Measurements from ENCODE around the gene PARVB.

PARVB gene

DNA sequence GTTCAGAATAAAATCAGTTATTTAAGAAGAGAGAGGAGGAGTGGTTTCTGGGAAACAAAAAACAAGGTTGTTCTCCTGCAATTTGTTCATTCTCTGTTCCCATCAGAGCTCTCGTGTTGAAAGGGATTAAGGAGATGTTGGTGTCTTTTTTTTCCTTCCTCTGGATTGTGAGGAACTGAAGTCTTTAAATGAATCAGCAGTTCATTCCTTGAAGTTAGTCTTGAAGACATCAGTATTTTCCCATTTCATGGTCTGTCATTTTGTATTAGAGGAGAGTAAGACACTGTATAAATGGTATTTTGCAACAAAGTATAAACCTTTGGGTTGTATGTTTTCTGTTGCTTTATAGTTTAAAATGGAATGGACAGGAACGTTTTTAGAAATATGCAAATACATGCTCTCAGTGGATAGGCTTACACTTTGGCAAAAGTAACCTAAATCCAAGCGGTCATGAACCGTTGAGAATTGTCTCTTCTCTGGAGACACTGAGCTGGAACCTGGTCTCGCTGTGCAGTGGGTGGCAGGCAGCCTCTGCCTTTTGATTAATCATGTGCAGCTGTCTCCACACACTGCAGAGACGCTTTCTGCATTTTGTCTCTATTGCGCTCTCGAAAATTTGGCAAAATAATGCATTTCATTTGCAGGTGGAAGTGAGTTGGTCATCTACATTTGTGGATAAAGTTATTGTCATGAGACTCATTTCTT is 35.8 kb upstream of the PARVB start:
- H4K8ac ChIP-seq (ENCODE audit: low read depth, low read length) = no peak overlapping the region
- no peak overlapping the region for H2BK15ac ChIP-seq (ENCODE audit: low read length)
- no peak overlapping the region for H2BK12ac ChIP-seq (ENCODE audit: low read length)
- no peak overlapping the region for H3K27ac ChIP-seq (replicated peaks; ENCODE audit: low read length)
- no peak overlapping the region for H3K23ac ChIP-seq (ENCODE audit: low read depth, low read length, poor library complexity)
- H3K36me3 ChIP-seq (replicated peaks in 1 of 2; ENCODE audit: control insufficient read depth in 2 of 2, insufficient read depth in 2 of 2, low read length in 2 of 2) = peaks cover 33 to 92% of the 10 kb centered on the region in 2 donors
- H3K4me2 ChIP-seq (ENCODE audit: insufficient read depth, low read length, poor library complexity, severe bottlenecking) = no peak overlapping the region
- H3K9ac ChIP-seq (ENCODE audit: low read depth, low read length, poor library complexity) = no peak overlapping the region
- H3K4me1 ChIP-seq (ENCODE audit: control insufficient read depth in 2 of 2, insufficient read depth in 1 of 2, low read depth in 1 of 2, low read length in 2 of 2) = no peaks in the 10 kb centered on the region
- DNase-seq (ENCODE audit: low spot score) = no peak
- no peaks in the 10 kb centered on the region for H3K27me3 ChIP-seq (ENCODE audit: control insufficient read depth in 3 of 3, insufficient read depth in 3 of 3, low read depth in 1 of 3, low read length in 3 of 3)
- H2AK5ac ChIP-seq (ENCODE audit: low read depth, low read length) = no peak overlapping the region
- no peak overlapping the region for H2BK5ac ChIP-seq (ENCODE audit: low read length)
- no peak overlapping the region for H3K18ac ChIP-seq (ENCODE audit: low read length)
- no peak overlapping the region for H4K91ac ChIP-seq (ENCODE audit: low read depth, low read length, poor library complexity)
- H2AFZ ChIP-seq (ENCODE audit: low read length) = no peak overlapping the region
- H2BK120ac ChIP-seq (ENCODE audit: low read depth, low read length) = no peak overlapping the region
- peaks cover 2% of the 10 kb centered on the region for H3K79me1 ChIP-seq (ENCODE audit: low read depth, low read length)
- H3K9me3 ChIP-seq (replicated peaks in 1 of 2; ENCODE audit: control insufficient read depth in 2 of 2, insufficient read depth in 1 of 2, low read depth in 1 of 2, low read length in 2 of 2) = no peaks in the 10 kb centered on the region
- no CpG with 5 or more reads among the region's 8 CpGs for WGBS, 2 donors (ENCODE audit: extremely low coverage in 2 of 2, insufficient read length in 2 of 2, insufficient replicate concordance in 1 of 2)
- no peak overlapping the region for H3K4ac ChIP-seq (ENCODE audit: low read length)
- no peak overlapping the region for H3K4me3 ChIP-seq (ENCODE audit: low read length in 2 of 2)
- H3K14ac ChIP-seq (ENCODE audit: low read length) = no peak overlapping the region

DNA sequence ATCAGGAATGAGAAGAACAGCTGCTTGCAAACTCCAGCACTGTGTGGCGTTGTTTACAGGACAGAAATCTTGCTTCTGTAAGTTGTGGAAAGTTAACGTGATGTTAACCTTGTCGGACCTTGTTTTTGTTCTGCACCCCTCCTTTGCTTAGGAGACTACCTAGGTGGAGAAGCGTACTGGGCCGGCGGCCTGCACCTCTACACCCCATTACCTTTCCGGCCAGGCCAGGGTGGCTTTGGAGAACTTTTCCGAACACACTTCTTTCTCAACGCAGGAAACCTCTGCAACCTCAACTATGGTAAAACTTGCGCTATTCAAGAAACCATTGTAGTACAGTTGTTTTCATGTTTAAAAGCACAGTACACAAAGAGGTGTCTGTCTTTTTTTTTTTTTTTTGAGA is 35.1 kb upstream of the PARVB start:
- Histone ChIP-seq H4K91ac (ENCODE audit: low read depth, low read length, poor library complexity) (no peak overlapping the region), H2BK5ac (ENCODE audit: low read length) (no peak overlapping the region), H2AFZ (ENCODE audit: low read length) (no peak overlapping the region), H3K27me3 (ENCODE audit: control insufficient read depth in 3 of 3, insufficient read depth in 3 of 3, low read depth in 1 of 3, low read length in 3 of 3) (no peaks in the 10 kb centered on the region), H2BK15ac (ENCODE audit: low read length) (no peak overlapping the region), H2AK5ac (ENCODE audit: low read depth, low read length) (no peak overlapping the region), H3K9me3 (replicated peaks in 1 of 2; ENCODE audit: control insufficient read depth in 2 of 2, insufficient read depth in 1 of 2, low read depth in 1 of 2, low read length in 2 of 2) (no peaks in the 10 kb centered on the region), H3K23ac (ENCODE audit: low read depth, low read length, poor library complexity) (no peak overlapping the region), H3K4ac (ENCODE audit: low read length) (no peak overlapping the region), H3K27ac (replicated peaks; ENCODE audit: low read length) (no peak overlapping the region), H3K4me2 (ENCODE audit: insufficient read depth, low read length, poor library complexity, severe bottlenecking) (no peak overlapping the region), H3K18ac (ENCODE audit: low read length) (no peak overlapping the region), H3K9ac (ENCODE audit: low read depth, low read length, poor library complexity) (no peak overlapping the region), H3K4me1 (ENCODE audit: control insufficient read depth in 2 of 2, insufficient read depth in 1 of 2, low read depth in 1 of 2, low read length in 2 of 2) (no peaks in the 10 kb centered on the region), H3K36me3 (replicated peaks in 1 of 2; ENCODE audit: control insufficient read depth in 2 of 2, insufficient read depth in 2 of 2, low read length in 2 of 2) (peaks cover 28 to 92% of the 10 kb centered on the region in 2 donors), H3K4me3 (ENCODE audit: low read length in 2 of 2) (no peak overlapping the region), H3K14ac (ENCODE audit: low read length) (no peak overlapping the region), H4K8ac (ENCODE audit: low read depth, low read length) (no peak overlapping the region), H3K79me1 (ENCODE audit: low read depth, low read length) (no peaks in the 10 kb centered on the region), H2BK120ac (ENCODE audit: low read depth, low read length) (no peak overlapping the region), H2BK12ac (ENCODE audit: low read length) (no peak overlapping the region)
- no CpG with 5 or more reads among the region's 10 CpGs for WGBS, 2 donors (ENCODE audit: extremely low coverage in 2 of 2, insufficient read length in 2 of 2, insufficient replicate concordance in 1 of 2)
- DNase-seq (ENCODE audit: low spot score) = no peak

DNA sequence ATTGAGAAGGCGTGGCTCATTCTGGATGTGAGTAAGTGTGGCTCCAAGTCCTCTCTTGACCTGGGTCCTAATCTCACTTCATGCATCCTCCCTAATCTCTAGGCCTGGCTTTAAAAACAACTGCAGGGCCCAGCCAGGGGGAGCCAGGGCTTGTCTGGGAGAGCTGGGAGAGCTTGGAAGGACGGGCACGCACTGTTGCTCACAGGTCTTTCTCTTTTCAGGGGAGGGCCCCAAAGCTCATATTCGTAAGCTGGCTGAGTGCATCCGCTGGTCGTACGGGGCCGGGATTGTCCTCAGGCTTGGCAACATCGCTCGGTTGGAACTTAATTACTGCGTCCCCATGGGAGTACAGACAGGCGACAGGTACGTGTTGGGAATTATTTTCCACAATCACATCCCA is 34.1 kb upstream of the PARVB start:
- WGBS, 2 donors (ENCODE audit: extremely low coverage in 2 of 2, insufficient read length in 2 of 2, insufficient replicate concordance in 1 of 2) = no CpG with 5 or more reads among the region's 13 CpGs
- no peak overlapping the region for H4K91ac ChIP-seq (ENCODE audit: low read depth, low read length, poor library complexity)

DNA sequence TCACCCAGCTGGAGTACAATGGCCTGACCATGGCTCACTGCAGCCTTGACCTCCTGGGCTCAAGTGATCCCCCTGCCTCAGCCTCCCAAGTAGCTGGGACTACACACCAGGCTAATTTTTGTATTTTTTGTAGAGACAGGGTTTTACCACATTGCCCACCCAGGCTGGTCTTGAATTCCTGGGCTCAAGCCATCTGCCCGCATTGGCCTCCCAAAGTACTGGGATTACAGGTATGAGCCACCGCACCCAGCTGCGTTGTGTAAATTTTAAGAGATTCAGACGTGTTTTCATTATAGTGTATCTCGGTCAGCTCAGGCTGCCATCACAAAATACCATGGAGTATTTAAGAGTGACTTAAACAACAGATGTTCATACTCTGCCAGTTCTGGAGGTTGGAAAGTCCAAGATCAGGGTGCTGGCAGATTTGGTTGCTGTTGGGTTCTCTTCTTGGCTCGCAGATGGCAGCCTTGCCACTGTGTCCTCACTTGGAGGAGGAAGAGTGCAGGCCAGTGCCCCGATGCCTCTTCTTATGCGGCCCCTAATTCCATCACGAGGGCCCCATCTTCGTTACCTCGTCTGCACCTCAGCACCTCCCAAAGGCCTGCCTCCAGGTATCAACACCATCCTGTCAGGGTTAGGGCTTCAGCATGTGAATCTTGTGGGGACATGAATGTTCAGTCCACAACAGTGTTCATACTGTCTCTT is 32.6 kb upstream of the PARVB start:
- H3K27me3 ChIP-seq (ENCODE audit: control insufficient read depth in 3 of 3, insufficient read depth in 3 of 3, low read depth in 1 of 3, low read length in 3 of 3) = no peaks in the 10 kb centered on the region
- H2AFZ ChIP-seq (ENCODE audit: low read length) = no peak overlapping the region
- no peak overlapping the region for H3K27ac ChIP-seq (replicated peaks; ENCODE audit: low read length)
- H3K9ac ChIP-seq (ENCODE audit: low read depth, low read length, poor library complexity) = peak overlapping the region; percentile 12
- H3K4ac ChIP-seq (ENCODE audit: low read length) = no peak overlapping the region
- no peak overlapping the region for H3K23ac ChIP-seq (ENCODE audit: low read depth, low read length, poor library complexity)
- DNase-seq (ENCODE audit: low spot score) = no peak
- H3K4me3 ChIP-seq (ENCODE audit: low read length in 2 of 2) = no peak overlapping the region
- H3K4me2 ChIP-seq (ENCODE audit: insufficient read depth, low read length, poor library complexity, severe bottlenecking) = no peak overlapping the region
- H3K36me3 ChIP-seq (replicated peaks in 1 of 2; ENCODE audit: control insufficient read depth in 2 of 2, insufficient read depth in 2 of 2, low read length in 2 of 2) = peaks cover 29 to 98% of the 10 kb centered on the region in 2 donors
- H2AK5ac ChIP-seq (ENCODE audit: low read depth, low read length) = no peak overlapping the region
- H2BK120ac ChIP-seq (ENCODE audit: low read depth, low read length) = no peak overlapping the region
- H2BK12ac ChIP-seq (ENCODE audit: low read length) = no peak overlapping the region
- no peak overlapping the region for H4K8ac ChIP-seq (ENCODE audit: low read depth, low read length)
- H3K14ac ChIP-seq (ENCODE audit: low read length) = no peak overlapping the region
- no peaks in the 10 kb centered on the region for H3K9me3 ChIP-seq (replicated peaks in 1 of 2; ENCODE audit: control insufficient read depth in 2 of 2, insufficient read depth in 1 of 2, low read depth in 1 of 2, low read length in 2 of 2)
- H3K79me1 ChIP-seq (ENCODE audit: low read depth, low read length) = no peaks in the 10 kb centered on the region
- no peaks in the 10 kb centered on the region for H3K4me1 ChIP-seq (ENCODE audit: control insufficient read depth in 2 of 2, insufficient read depth in 1 of 2, low read depth in 1 of 2, low read length in 2 of 2)
- no CpG with 5 or more reads among the region's 11 CpGs for WGBS, 2 donors (ENCODE audit: extremely low coverage in 2 of 2, insufficient read length in 2 of 2, insufficient replicate concordance in 1 of 2)
- H3K18ac ChIP-seq (ENCODE audit: low read length) = no peak overlapping the region
- H2BK15ac ChIP-seq (ENCODE audit: low read length) = no peak overlapping the region
- no peak overlapping the region for H4K91ac ChIP-seq (ENCODE audit: low read depth, low read length, poor library complexity)
- H2BK5ac ChIP-seq (ENCODE audit: low read length) = no peak overlapping the region

More for the DNA sequence above, 34.1 kb upstream of the PARVB start:
- H2AFZ ChIP-seq (ENCODE audit: low read length) = no peak overlapping the region
- no peak overlapping the region for H2AK5ac ChIP-seq (ENCODE audit: low read depth, low read length)
- no peak overlapping the region for H3K4me3 ChIP-seq (ENCODE audit: low read length in 2 of 2)
- H3K27me3 ChIP-seq (ENCODE audit: control insufficient read depth in 3 of 3, insufficient read depth in 3 of 3, low read depth in 1 of 3, low read length in 3 of 3) = no peaks in the 10 kb centered on the region
- no peak overlapping the region for H3K18ac ChIP-seq (ENCODE audit: low read length)
- no peak overlapping the region for H3K27ac ChIP-seq (replicated peaks; ENCODE audit: low read length)
- H3K79me1 ChIP-seq (ENCODE audit: low read depth, low read length) = no peaks in the 10 kb centered on the region
- H2BK12ac ChIP-seq (ENCODE audit: low read length) = no peak overlapping the region
- no peak overlapping the region for H2BK5ac ChIP-seq (ENCODE audit: low read length)
- peaks cover 32 to 95% of the 10 kb centered on the region in 2 donors for H3K36me3 ChIP-seq (replicated peaks in 1 of 2; ENCODE audit: control insufficient read depth in 2 of 2, insufficient read depth in 2 of 2, low read length in 2 of 2)
- no peak for DNase-seq (ENCODE audit: low spot score)
- H3K14ac ChIP-seq (ENCODE audit: low read length) = no peak overlapping the region
- no peak overlapping the region for H2BK15ac ChIP-seq (ENCODE audit: low read length)
- H3K9ac ChIP-seq (ENCODE audit: low read depth, low read length, poor library complexity) = no peak overlapping the region
- no peaks in the 10 kb centered on the region for H3K4me1 ChIP-seq (ENCODE audit: control insufficient read depth in 2 of 2, insufficient read depth in 1 of 2, low read depth in 1 of 2, low read length in 2 of 2)
- no peak overlapping the region for H3K4me2 ChIP-seq (ENCODE audit: insufficient read depth, low read length, poor library complexity, severe bottlenecking)
- no peaks in the 10 kb centered on the region for H3K9me3 ChIP-seq (replicated peaks in 1 of 2; ENCODE audit: control insufficient read depth in 2 of 2, insufficient read depth in 1 of 2, low read depth in 1 of 2, low read length in 2 of 2)
- no peak overlapping the region for H3K23ac ChIP-seq (ENCODE audit: low read depth, low read length, poor library complexity)
- H2BK120ac ChIP-seq (ENCODE audit: low read depth, low read length) = no peak overlapping the region
- no peak overlapping the region for H4K8ac ChIP-seq (ENCODE audit: low read depth, low read length)
- no peak overlapping the region for H3K4ac ChIP-seq (ENCODE audit: low read length)

Measured in neuronal stem cell (in vitro differentiated cells).